Adrenal gland (tissue), 5 donors: ENCODE results near the gene SLIT3.

Experiments
- POLR2A ChIP-seq, 2 donors: fragments of 450-650 bp; IDR thresholded peaks; one replicate each; pipeline ENCODE4 v1.6.1; 2017; ENCODE audit warnings: antibody characterized with exemption in 2 of 2, mild to moderate bottlenecking in 2 of 2, moderate library complexity in 1 of 2
- TF ChIP-seq, protein P1 (sequence below), 6 experiments: fragments of 450-650 bp in 4 of 6; fragments of 200-600 bp in 2 of 6; sonication (generic) in 1 of 6; IDR thresholded peaks; 1 replicate in 5 of 6; 2 replicates in 1 of 6; pipeline versions ENCODE4 v1.5.1 to v1.8.0; 2016 to 2021; ENCODE audit warnings: antibody characterized with exemption in 6 of 6, mild to moderate bottlenecking in 2 of 6, moderate library complexity in 1 of 6
- donor health status: DM: no; HTN: no; CAD: no.

DNA sequence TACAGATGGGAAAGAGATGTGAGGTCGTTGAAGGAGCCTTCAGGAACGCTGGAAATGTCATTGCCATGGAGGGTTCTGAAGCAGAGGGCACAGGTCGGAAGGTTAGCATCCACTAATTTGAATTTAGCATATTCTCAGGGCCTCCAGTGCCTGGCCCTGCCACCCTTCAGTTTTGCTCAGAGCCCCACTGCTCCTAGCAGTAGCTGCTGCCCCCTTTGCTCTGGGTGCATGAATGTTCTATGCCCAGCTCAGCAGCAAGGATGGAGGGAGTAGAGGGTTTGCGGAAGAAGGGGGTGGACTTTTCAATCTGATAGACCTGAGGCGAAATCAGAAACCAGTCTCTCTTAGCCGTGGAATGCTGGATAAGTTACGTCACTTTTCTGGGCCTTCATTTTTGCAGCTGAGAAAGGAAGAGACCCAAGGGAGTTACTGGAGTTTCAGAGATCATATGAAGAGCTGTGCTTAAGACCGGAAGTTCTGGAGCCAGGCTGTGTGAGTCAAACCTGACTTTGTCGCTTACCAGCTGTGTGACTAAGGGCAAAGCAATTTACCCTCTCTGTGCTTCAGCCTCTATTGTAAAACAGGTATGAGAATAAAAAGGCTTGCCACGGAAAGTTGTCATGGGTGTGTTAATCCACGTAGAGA, 588.5 kb downstream of the SLIT3 start:
- TF ChIP-seq, protein P1, sequence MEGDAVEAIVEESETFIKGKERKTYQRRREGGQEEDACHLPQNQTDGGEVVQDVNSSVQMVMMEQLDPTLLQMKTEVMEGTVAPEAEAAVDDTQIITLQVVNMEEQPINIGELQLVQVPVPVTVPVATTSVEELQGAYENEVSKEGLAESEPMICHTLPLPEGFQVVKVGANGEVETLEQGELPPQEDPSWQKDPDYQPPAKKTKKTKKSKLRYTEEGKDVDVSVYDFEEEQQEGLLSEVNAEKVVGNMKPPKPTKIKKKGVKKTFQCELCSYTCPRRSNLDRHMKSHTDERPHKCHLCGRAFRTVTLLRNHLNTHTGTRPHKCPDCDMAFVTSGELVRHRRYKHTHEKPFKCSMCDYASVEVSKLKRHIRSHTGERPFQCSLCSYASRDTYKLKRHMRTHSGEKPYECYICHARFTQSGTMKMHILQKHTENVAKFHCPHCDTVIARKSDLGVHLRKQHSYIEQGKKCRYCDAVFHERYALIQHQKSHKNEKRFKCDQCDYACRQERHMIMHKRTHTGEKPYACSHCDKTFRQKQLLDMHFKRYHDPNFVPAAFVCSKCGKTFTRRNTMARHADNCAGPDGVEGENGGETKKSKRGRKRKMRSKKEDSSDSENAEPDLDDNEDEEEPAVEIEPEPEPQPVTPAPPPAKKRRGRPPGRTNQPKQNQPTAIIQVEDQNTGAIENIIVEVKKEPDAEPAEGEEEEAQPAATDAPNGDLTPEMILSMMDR (IDR thresholded peaks at IDR 0.05): no peak
- no peak for TF ChIP-seq POLR2A (IDR thresholded peaks at IDR 0.05)
